HEK293 (cell line): ENCODE measurements around the gene CPLX3.

Experiments used
- CTCF ChIA-PET: fragments of 350-600 bp; formaldehyde crosslinking; extraction: SDS; loops from one replicate; lab custom pipeline; 2021; ENCODE audit warnings: antibody characterized with exemption; lab: Yijun Ruan, JAX
- POLR2A ChIA-PET: fragments of 300-600 bp; formaldehyde crosslinking; extraction: SDS; loops from one replicate; lab custom pipeline; 2020; ENCODE audit warnings: antibody characterized with exemption, inconsistent platforms; lab: Yijun Ruan, JAX
- H3K27ac ChIP-seq: fragments of 200-500 bp; sonication (Bioruptor generic); 2 replicates; pipeline ENCODE4 v1.5.1; 2014; ENCODE audit warnings: low read depth, low read length, control low read depth, inconsistent platforms; ENCODE audit errors: extremely low read depth
- H3K36me3 ChIP-seq, 2 experiments: fragments of 200-500 bp in 1 of 2; sonication (Bioruptor generic) in 1 of 2; 1 replicate in 1 of 2; 2 replicates in 1 of 2; pipeline ENCODE4 v1.5.1; 2014 to 2017; ENCODE audit warnings: inconsistent platforms in 2 of 2, low read length in 2 of 2; ENCODE audit not compliant: control insufficient read depth in 2 of 2, insufficient read depth in 1 of 2
- H3K4me1 ChIP-seq: fragments of 200-500 bp; sonication (Bioruptor generic); 2 replicates; pipeline ENCODE4 v1.5.1; 2014; ENCODE audit warnings: mild to moderate bottlenecking, low read length, inconsistent platforms; ENCODE audit not compliant: control insufficient read depth, insufficient read depth
- H3K4me3 ChIP-seq: 2 replicates; pipeline ENCODE4 v1.5.1; 2011; ENCODE audit warnings: low read depth, mild to moderate bottlenecking, control low read depth, low read length, moderate library complexity
- H3K9me3 ChIP-seq: fragments of 200-500 bp; sonication (Bioruptor generic); 2 replicates; pipeline ENCODE4 v1.5.1; 2014; ENCODE audit warnings: low read depth, low read length, inconsistent platforms; ENCODE audit not compliant: control insufficient read depth, insufficient read depth
- GFI1B ChIP-seq: fragments of 450-650 bp; formaldehyde crosslinking; IDR thresholded peaks from 2 replicates; pipeline ENCODE4 v1.5.1; 2016; ENCODE audit warnings: missing biosample characterization, missing genetic modification characterization
- GLIS2 ChIP-seq: fragments of 450-650 bp; formaldehyde crosslinking; IDR thresholded peaks from 2 replicates; pipeline ENCODE4 v1.5.1; 2016; ENCODE audit warnings: missing biosample characterization, missing genetic modification characterization
- KLF8 ChIP-seq: fragments of 450-650 bp; formaldehyde crosslinking; IDR thresholded peaks from 2 replicates; pipeline ENCODE4 v1.5.1; 2016; ENCODE audit warnings: missing biosample characterization, missing genetic modification characterization
- OSR2 ChIP-seq: fragments of 450-650 bp; formaldehyde crosslinking; IDR thresholded peaks from 2 replicates; pipeline ENCODE4 v1.5.1; 2016; ENCODE audit warnings: missing biosample characterization, missing genetic modification characterization
- SCRT1 ChIP-seq: fragments of 450-650 bp; formaldehyde crosslinking; IDR thresholded peaks from 2 replicates; pipeline ENCODE4 v1.5.1; 2016; ENCODE audit warnings: missing biosample characterization, missing genetic modification characterization, borderline replicate concordance
- ZBTB10 ChIP-seq: fragments of 450-650 bp; formaldehyde crosslinking; IDR thresholded peaks from 2 replicates; pipeline ENCODE4 v1.5.1; 2016; ENCODE audit warnings: missing biosample characterization, missing genetic modification characterization
- ZBTB8A ChIP-seq: fragments of 450-650 bp; formaldehyde crosslinking; IDR thresholded peaks from 2 replicates; pipeline ENCODE4 v1.5.1; 2016; ENCODE audit warnings: missing biosample characterization, missing genetic modification characterization
- ZEB2 ChIP-seq: fragments of 450-650 bp; formaldehyde crosslinking; IDR thresholded peaks from 2 replicates; pipeline ENCODE4 v1.5.1; 2016; ENCODE audit warnings: missing biosample characterization, missing genetic modification characterization
- ZFP37 ChIP-seq: fragments of 450-650 bp; formaldehyde crosslinking; IDR thresholded peaks from 2 replicates; pipeline ENCODE4 v1.5.1; 2016; ENCODE audit warnings: missing biosample characterization, missing genetic modification characterization
- ZFP69B ChIP-seq: fragments of 450-650 bp; formaldehyde crosslinking; IDR thresholded peaks from 2 replicates; pipeline ENCODE4 v1.5.1; 2016; ENCODE audit warnings: missing biosample characterization, missing genetic modification characterization
- ZNF121 ChIP-seq: fragments of 450-650 bp; formaldehyde crosslinking; IDR thresholded peaks from 2 replicates; pipeline ENCODE4 v1.5.1; 2016; ENCODE audit warnings: missing biosample characterization, missing genetic modification characterization
- ZNF202 ChIP-seq: fragments of 450-650 bp; formaldehyde crosslinking; IDR thresholded peaks from 2 replicates; pipeline ENCODE4 v1.5.1; 2016; ENCODE audit warnings: missing biosample characterization, missing genetic modification characterization, borderline replicate concordance
- ZNF335 ChIP-seq: fragments of 450-650 bp; formaldehyde crosslinking; conservative IDR thresholded peaks from 2 replicates; pipeline ENCODE4 v1.5.1; 2016; ENCODE audit warnings: missing biosample characterization, missing genetic modification characterization
- ZNF366 ChIP-seq: fragments of 450-650 bp; formaldehyde crosslinking; conservative IDR thresholded peaks from 2 replicates; pipeline ENCODE4 v1.5.1; 2016; ENCODE audit warnings: missing biosample characterization, missing genetic modification characterization
- ZNF426 ChIP-seq: fragments of 450-650 bp; formaldehyde crosslinking; IDR thresholded peaks from 2 replicates; pipeline ENCODE4 v1.5.1; 2017; ENCODE audit warnings: missing biosample characterization, missing genetic modification characterization, mild to moderate bottlenecking, inconsistent platforms, moderate library complexity
- ZNF585B ChIP-seq: fragments of 450-650 bp; formaldehyde crosslinking; IDR thresholded peaks from 2 replicates; pipeline ENCODE4 v1.5.1; 2016; ENCODE audit warnings: missing biosample characterization, missing genetic modification characterization
- ZNF660 ChIP-seq: fragments of 450-650 bp; IDR thresholded peaks from 2 replicates; pipeline ENCODE4 v1.5.1; 2018; ENCODE audit warnings: missing biosample characterization, mild to moderate bottlenecking, missing genetic modification characterization
- ZNF707 ChIP-seq: fragments of 450-650 bp; formaldehyde crosslinking; IDR thresholded peaks from 2 replicates; pipeline ENCODE4 v1.5.1; 2016; ENCODE audit warnings: missing biosample characterization, missing genetic modification characterization
- ZNF837 ChIP-seq: fragments of 450-650 bp; formaldehyde crosslinking; IDR thresholded peaks from 2 replicates; pipeline ENCODE4 v1.5.1; 2016; ENCODE audit warnings: missing biosample characterization, missing genetic modification characterization
- ZXDB ChIP-seq: fragments of 450-650 bp; formaldehyde crosslinking; IDR thresholded peaks from 2 replicates; pipeline ENCODE4 v1.5.1; 2016; ENCODE audit warnings: missing biosample characterization, missing genetic modification characterization
- TF ChIP-seq, protein P1 (sequence below): fragments of 450-650 bp; IDR thresholded peaks from 2 replicates; pipeline ENCODE4 v1.5.1; 2018; ENCODE audit warnings: missing biosample characterization, mild to moderate bottlenecking, missing genetic modification characterization
- TF ChIP-seq, protein P2 (sequence below): fragments of 450-650 bp; formaldehyde crosslinking; IDR thresholded peaks from 2 replicates; pipeline ENCODE4; 2016; ENCODE audit warnings: missing biosample characterization, missing genetic modification characterization
- TF ChIP-seq, protein P3 (sequence below): fragments of 450-650 bp; formaldehyde crosslinking; IDR thresholded peaks from 2 replicates; pipeline ENCODE4 v1.5.1; 2016; ENCODE audit warnings: missing biosample characterization, missing genetic modification characterization
- TF ChIP-seq, protein P4 (sequence below): fragments of 450-650 bp; formaldehyde crosslinking; IDR thresholded peaks from 2 replicates; pipeline ENCODE4 v1.5.1; 2016; ENCODE audit warnings: missing biosample characterization, missing genetic modification characterization
- TF ChIP-seq, protein P5 (sequence below): fragments of 450-650 bp; formaldehyde crosslinking; IDR thresholded peaks from 2 replicates; pipeline ENCODE4 v1.5.1; 2016; ENCODE audit warnings: missing biosample characterization, missing genetic modification characterization

The CPLX3 gene

GRCh38 chr15:74790080-74790916 lies 36.1 kb upstream of the CPLX3 start:
- peaks cover 3 to 28% of the 10 kb centered on the region in 2 experiments; a peak in 1 of 3 replicates for H3K36me3 ChIP-seq
- ChIA-PET POLR2A (interaction anchor here (0.6 kb wide), 1 partner anchor 18 kb away, joined by 3 read pairs; no protein-coding TSS in a partner anchor), CTCF (interaction anchor here (0.6 to 25.7 kb wide), 5 partner anchors 10 to 160 kb away, joined by 3 to 649 read pairs (median 7); partner anchors contain the start of gene CSK)
- no peak overlapping the region for H3K4me3 ChIP-seq
- peak overlapping the region; percentile 77 for H3K27ac ChIP-seq
- H3K9me3 ChIP-seq = no peaks in the 10 kb centered on the region
- H3K4me1 ChIP-seq = peaks cover 55% of the 10 kb centered on the region
- TF ChIP-seq ZNF660 (tag by site-specific recombination) = peak; percentile 91
- TF ChIP-seq ZNF202 (tag by site-specific recombination) = no peak
- TF ChIP-seq, protein P1, sequence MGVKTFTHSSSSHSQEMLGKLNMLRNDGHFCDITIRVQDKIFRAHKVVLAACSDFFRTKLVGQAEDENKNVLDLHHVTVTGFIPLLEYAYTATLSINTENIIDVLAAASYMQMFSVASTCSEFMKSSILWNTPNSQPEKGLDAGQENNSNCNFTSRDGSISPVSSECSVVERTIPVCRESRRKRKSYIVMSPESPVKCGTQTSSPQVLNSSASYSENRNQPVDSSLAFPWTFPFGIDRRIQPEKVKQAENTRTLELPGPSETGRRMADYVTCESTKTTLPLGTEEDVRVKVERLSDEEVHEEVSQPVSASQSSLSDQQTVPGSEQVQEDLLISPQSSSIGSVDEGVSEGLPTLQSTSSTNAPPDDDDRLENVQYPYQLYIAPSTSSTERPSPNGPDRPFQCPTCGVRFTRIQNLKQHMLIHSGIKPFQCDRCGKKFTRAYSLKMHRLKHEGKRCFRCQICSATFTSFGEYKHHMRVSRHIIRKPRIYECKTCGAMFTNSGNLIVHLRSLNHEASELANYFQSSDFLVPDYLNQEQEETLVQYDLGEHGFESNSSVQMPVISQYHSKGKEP = 0 out of 2 replicates have a peak, but pooled peaks have one; percentile 19
- TF ChIP-seq, protein P2, sequence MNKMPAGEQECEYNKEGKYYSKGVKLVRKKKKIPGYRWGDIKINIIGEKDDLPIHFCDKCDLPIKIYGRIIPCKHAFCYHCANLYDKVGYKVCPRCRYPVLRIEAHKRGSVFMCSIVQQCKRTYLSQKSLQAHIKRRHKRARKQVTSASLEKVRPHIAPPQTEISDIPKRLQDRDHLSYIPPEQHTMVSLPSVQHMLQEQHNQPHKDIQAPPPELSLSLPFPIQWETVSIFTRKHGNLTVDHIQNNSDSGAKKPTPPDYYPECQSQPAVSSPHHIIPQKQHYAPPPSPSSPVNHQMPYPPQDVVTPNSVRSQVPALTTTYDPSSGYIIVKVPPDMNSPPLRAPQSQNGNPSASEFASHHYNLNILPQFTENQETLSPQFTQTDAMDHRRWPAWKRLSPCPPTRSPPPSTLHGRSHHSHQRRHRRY = no peak
- peak; percentile 18; the same call in 1 of the 2 replicates for TF ChIP-seq ZXDB (tag by site-specific recombination)
- peak; percentile 90 for TF ChIP-seq ZNF335 (tag by site-specific recombination)
- no peak for TF ChIP-seq ZNF585B (tag by site-specific recombination)
- TF ChIP-seq GLIS2 (tag by site-specific recombination) = peak; percentile 53
- TF ChIP-seq, protein P3, sequence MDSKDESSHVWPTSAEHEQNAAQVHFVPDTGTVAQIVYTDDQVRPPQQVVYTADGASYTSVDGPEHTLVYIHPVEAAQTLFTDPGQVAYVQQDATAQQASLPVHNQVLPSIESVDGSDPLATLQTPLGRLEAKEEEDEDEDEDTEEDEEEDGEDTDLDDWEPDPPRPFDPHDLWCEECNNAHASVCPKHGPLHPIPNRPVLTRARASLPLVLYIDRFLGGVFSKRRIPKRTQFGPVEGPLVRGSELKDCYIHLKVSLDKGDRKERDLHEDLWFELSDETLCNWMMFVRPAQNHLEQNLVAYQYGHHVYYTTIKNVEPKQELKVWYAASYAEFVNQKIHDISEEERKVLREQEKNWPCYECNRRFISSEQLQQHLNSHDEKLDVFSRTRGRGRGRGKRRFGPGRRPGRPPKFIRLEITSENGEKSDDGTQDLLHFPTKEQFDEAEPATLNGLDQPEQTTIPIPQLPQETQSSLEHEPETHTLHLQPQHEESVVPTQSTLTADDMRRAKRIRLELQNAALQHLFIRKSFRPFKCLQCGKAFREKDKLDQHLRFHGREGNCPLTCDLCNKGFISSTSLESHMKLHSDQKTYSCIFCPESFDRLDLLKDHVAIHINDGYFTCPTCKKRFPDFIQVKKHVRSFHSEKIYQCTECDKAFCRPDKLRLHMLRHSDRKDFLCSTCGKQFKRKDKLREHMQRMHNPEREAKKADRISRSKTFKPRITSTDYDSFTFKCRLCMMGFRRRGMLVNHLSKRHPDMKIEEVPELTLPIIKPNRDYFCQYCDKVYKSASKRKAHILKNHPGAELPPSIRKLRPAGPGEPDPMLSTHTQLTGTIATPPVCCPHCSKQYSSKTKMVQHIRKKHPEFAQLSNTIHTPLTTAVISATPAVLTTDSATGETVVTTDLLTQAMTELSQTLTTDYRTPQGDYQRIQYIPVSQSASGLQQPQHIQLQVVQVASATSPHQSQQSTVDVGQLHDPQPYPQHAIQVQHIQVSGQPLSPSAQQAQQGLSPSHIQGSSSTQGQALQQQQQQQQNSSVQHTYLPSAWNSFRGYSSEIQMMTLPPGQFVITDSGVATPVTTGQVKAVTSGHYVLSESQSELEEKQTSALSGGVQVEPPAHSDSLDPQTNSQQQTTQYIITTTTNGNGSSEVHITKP (tag by site-specific recombination) = peak; percentile 56; the same call in 1 of the 2 replicates
- peak; percentile 72; the same call in 1 of the 2 replicates for TF ChIP-seq ZBTB10 (tag by site-specific recombination)
- no peak for TF ChIP-seq ZNF426 (tag by site-specific recombination)
- TF ChIP-seq ZNF366 (tag by site-specific recombination) = peak; percentile 64
- 0 out of 2 replicates have a peak, but pooled peaks have one; percentile 14 for TF ChIP-seq KLF8 (tag by site-specific recombination)
- TF ChIP-seq OSR2 (tag by site-specific recombination) = 0 out of 2 replicates have a peak, but pooled peaks have one; percentile 12
- peak; percentile 85 for TF ChIP-seq ZBTB8A
- TF ChIP-seq, protein P4, sequence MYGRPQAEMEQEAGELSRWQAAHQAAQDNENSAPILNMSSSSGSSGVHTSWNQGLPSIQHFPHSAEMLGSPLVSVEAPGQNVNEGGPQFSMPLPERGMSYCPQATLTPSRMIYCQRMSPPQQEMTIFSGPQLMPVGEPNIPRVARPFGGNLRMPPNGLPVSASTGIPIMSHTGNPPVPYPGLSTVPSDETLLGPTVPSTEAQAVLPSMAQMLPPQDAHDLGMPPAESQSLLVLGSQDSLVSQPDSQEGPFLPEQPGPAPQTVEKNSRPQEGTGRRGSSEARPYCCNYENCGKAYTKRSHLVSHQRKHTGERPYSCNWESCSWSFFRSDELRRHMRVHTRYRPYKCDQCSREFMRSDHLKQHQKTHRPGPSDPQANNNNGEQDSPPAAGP (tag by site-specific recombination) = 0 out of 2 replicates have a peak, but pooled peaks have one; percentile 76
- no peak for TF ChIP-seq ZNF121 (tag by site-specific recombination)
- TF ChIP-seq GFI1B (tag by site-specific recombination) = no peak
- TF ChIP-seq ZFP69B (tag by site-specific recombination) = peak; percentile 57; the same call in 1 of the 2 replicates
- TF ChIP-seq ZNF707 (tag by site-specific recombination) = peak; percentile 32; the same call in 1 of the 2 replicates
- TF ChIP-seq ZEB2 (tag by site-specific recombination) = peak; percentile 45; the same call in 1 of the 2 replicates
- TF ChIP-seq SCRT1 (tag by site-specific recombination) = no peak
- TF ChIP-seq ZFP37 (tag by site-specific recombination) = peak; percentile 74
- no peak for TF ChIP-seq ZNF837 (tag by site-specific recombination)
- TF ChIP-seq, protein P5, sequence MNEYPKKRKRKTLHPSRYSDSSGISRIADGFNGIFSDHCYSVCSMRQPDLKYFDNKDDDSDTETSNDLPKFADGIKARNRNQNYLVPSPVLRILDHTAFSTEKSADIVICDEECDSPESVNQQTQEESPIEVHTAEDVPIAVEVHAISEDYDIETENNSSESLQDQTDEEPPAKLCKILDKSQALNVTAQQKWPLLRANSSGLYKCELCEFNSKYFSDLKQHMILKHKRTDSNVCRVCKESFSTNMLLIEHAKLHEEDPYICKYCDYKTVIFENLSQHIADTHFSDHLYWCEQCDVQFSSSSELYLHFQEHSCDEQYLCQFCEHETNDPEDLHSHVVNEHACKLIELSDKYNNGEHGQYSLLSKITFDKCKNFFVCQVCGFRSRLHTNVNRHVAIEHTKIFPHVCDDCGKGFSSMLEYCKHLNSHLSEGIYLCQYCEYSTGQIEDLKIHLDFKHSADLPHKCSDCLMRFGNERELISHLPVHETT (tag by site-specific recombination) = peak; percentile 17; the same call in 1 of the 2 replicates
